Epithelial cell of umbilical artery (primary cell): ENCODE results near the gene ZFYVE19. TPM values are rescaled to one million over a fixed set of nuclear protein-coding genes. Genes with fewer than 3 reads are reported as not detected.

Experiments
- total RNA-seq: library from RNA; depleted of rRNA; stranded (reverse); fragments of >200 nt; gene quantifications from 2 replicates; pipeline ENCODE4 v1.2.3, GENCODE V29; 2014

The ZFYVE19 gene, protein sequence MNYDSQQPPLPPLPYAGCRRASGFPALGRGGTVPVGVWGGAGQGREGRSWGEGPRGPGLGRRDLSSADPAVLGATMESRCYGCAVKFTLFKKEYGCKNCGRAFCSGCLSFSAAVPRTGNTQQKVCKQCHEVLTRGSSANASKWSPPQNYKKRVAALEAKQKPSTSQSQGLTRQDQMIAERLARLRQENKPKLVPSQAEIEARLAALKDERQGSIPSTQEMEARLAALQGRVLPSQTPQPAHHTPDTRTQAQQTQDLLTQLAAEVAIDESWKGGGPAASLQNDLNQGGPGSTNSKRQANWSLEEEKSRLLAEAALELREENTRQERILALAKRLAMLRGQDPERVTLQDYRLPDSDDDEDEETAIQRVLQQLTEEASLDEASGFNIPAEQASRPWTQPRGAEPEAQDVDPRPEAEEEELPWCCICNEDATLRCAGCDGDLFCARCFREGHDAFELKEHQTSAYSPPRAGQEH
- total RNA-seq = 21.4 and 36.9 TPM in 2 replicates

GRCh38 chr15:40807028-40807887, at the start of gene ZFYVE19, which contains the start of gene DNAJC17:
TSS of gene ZFYVE19 (plus strand) at chr15:40807089. CDS start at chr15:40807590, 501 bp downstream.
TSS of gene DNAJC17 (minus strand) at chr15:40807473. CDS start at chr15:40807446, 27 bp downstream.

GRCh38 chr15:40763801-40764628, 42.9 kb upstream of the ZFYVE19 start, which contains the start of gene GCHFR:
TSS of gene GCHFR (plus strand) at chr15:40764068. CDS start at chr15:40764181, 113 bp downstream.

GRCh38 chr15:40769274-40770146, 37.4 kb upstream of the ZFYVE19 start, which contains the start of gene C15orf62:
TSS of gene C15orf62 (plus strand) at chr15:40769980. CDS start at chr15:40770496, 516 bp downstream.

DNA sequence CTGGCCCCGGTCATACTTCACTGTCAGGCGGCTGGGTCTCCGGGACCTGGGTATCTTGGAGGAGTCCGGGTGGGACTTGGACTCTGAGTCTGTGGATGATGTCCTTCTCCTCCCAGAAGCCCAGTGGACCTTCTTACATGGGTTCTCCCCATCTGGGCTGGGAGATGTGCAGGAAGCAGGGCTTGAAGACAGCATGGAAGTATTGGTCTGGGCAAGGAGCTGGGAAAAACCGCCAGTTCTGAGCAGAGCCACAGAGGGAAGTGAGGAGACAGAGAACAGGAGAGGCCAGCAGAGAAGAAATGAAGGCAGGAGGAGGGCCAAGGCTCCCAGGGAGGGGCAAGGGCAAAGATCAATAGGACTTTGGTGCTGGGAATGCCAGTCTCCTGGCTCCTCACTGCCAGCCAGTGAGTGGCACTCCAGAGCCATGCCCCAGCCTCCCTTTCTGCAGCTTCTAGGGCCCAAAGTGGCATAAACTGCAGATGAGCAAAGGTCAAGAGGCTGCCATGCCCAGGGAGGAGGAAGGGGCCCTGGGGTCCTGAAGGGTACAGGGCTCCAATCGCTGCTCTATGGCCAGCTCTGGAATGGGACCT, 21.7 kb downstream of the ZFYVE19 start, which contains the start of gene PPP1R14D:
Gene PPP1R14D, minus strand, starts transcription at position 262 of the 590 bp plus-strand sequence. Its CDS starts 67 bp downstream, at position 195.

GRCh38 chr15:40843885-40844695, 37.2 kb downstream of the ZFYVE19 start, which contains the start of gene SPINT1:
TSS of gene SPINT1 (plus strand) at chr15:40844048. CDS start at chr15:40844555, 507 bp downstream.

Other genes starting within 250 kb of the ZFYVE19 start
- gene CCDC32, start 242.0 kb upstream of the ZFYVE19 start, total RNA-seq = 25.7 and 36.2 TPM in 2 replicates
- gene RPUSD2, start 237.8 kb upstream of the ZFYVE19 start, total RNA-seq = 17.5 and 19.0 TPM in 2 replicates
- 18.5 and 24.8 TPM in 2 replicates for gene KNL1, start 212.8 kb upstream of the ZFYVE19 start, total RNA-seq
- 5.8 and 9.6 TPM in 2 replicates for gene RAD51, start 111.9 kb upstream of the ZFYVE19 start, total RNA-seq
- 20.8 and 43.0 TPM in 2 replicates for gene RMDN3, start 51.8 kb upstream of the ZFYVE19 start, total RNA-seq
- gene GCHFR, start 43.0 kb upstream of the ZFYVE19 start, total RNA-seq = 6.8 and 11.2 TPM in 2 replicates
- gene C15orf62, start 37.1 kb upstream of the ZFYVE19 start, total RNA-seq = under 0.01 and 0.46 TPM in 2 replicates
- 19.8 and 56.7 TPM in 2 replicates for gene DNAJC17, start 384 bp downstream of the ZFYVE19 start, total RNA-seq
- gene PPP1R14D, start 21.6 kb downstream of the ZFYVE19 start, total RNA-seq = not detected in 2 replicates
- gene SPINT1, start 37.0 kb downstream of the ZFYVE19 start, total RNA-seq = 0.97 and 1.2 TPM in 2 replicates
- under 0.01 and 0.15 TPM in 2 replicates for gene RHOV, start 67.1 kb downstream of the ZFYVE19 start, total RNA-seq
- gene VPS18, start 87.4 kb downstream of the ZFYVE19 start, total RNA-seq = 44.5 and 46.0 TPM in 2 replicates
- 88.8 and 218 TPM in 2 replicates for gene DLL4, start 122.3 kb downstream of the ZFYVE19 start, total RNA-seq
- 8.1 and 15.2 TPM in 2 replicates for gene CHAC1, start 146.4 kb downstream of the ZFYVE19 start, total RNA-seq